Measurements from ENCODE around the gene LHFPL2. TPM values are rescaled to one million over a fixed set of nuclear protein-coding genes. Genes with fewer than 3 reads are reported as not detected.
A peak's percentile ranks its signal among the peaks of the same experiment; 100 is the strongest.

Gene LHFPL2
- total and polyA plus RNA-seq, 9 of the 15 experiments (the other 6 are each of a cell fraction or from before 2014, with no cell fraction given): 1.0 to 6.6 (median 4.6) TPM

DNA sequence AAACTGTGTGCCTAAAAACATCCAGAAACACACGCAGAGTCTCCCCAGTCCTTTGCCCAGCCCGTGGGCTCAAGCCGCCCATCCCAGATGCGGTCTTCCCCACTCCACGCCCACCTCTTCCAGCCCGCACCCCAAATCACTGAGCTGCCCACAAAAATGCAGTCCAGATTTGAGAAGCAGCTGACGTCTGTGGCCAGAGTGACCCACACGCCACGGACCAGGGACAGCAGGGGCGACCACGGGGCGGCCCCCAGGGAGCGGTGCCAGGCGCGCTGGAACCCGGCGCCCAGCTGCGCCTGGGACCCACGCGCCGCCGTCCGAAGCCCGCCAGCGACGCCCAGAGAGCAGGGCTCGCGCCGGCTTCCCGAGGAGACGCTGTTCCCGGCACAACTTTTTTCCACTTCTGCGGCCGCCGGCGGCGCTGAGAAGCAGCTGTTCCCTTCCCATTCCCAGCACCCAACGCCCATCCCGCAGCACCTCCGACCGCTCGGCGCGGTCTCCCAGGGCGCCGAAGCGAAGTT lies 674 bp downstream of the LHFPL2 start (continued):
- TF ChIP-seq, protein P1, sequence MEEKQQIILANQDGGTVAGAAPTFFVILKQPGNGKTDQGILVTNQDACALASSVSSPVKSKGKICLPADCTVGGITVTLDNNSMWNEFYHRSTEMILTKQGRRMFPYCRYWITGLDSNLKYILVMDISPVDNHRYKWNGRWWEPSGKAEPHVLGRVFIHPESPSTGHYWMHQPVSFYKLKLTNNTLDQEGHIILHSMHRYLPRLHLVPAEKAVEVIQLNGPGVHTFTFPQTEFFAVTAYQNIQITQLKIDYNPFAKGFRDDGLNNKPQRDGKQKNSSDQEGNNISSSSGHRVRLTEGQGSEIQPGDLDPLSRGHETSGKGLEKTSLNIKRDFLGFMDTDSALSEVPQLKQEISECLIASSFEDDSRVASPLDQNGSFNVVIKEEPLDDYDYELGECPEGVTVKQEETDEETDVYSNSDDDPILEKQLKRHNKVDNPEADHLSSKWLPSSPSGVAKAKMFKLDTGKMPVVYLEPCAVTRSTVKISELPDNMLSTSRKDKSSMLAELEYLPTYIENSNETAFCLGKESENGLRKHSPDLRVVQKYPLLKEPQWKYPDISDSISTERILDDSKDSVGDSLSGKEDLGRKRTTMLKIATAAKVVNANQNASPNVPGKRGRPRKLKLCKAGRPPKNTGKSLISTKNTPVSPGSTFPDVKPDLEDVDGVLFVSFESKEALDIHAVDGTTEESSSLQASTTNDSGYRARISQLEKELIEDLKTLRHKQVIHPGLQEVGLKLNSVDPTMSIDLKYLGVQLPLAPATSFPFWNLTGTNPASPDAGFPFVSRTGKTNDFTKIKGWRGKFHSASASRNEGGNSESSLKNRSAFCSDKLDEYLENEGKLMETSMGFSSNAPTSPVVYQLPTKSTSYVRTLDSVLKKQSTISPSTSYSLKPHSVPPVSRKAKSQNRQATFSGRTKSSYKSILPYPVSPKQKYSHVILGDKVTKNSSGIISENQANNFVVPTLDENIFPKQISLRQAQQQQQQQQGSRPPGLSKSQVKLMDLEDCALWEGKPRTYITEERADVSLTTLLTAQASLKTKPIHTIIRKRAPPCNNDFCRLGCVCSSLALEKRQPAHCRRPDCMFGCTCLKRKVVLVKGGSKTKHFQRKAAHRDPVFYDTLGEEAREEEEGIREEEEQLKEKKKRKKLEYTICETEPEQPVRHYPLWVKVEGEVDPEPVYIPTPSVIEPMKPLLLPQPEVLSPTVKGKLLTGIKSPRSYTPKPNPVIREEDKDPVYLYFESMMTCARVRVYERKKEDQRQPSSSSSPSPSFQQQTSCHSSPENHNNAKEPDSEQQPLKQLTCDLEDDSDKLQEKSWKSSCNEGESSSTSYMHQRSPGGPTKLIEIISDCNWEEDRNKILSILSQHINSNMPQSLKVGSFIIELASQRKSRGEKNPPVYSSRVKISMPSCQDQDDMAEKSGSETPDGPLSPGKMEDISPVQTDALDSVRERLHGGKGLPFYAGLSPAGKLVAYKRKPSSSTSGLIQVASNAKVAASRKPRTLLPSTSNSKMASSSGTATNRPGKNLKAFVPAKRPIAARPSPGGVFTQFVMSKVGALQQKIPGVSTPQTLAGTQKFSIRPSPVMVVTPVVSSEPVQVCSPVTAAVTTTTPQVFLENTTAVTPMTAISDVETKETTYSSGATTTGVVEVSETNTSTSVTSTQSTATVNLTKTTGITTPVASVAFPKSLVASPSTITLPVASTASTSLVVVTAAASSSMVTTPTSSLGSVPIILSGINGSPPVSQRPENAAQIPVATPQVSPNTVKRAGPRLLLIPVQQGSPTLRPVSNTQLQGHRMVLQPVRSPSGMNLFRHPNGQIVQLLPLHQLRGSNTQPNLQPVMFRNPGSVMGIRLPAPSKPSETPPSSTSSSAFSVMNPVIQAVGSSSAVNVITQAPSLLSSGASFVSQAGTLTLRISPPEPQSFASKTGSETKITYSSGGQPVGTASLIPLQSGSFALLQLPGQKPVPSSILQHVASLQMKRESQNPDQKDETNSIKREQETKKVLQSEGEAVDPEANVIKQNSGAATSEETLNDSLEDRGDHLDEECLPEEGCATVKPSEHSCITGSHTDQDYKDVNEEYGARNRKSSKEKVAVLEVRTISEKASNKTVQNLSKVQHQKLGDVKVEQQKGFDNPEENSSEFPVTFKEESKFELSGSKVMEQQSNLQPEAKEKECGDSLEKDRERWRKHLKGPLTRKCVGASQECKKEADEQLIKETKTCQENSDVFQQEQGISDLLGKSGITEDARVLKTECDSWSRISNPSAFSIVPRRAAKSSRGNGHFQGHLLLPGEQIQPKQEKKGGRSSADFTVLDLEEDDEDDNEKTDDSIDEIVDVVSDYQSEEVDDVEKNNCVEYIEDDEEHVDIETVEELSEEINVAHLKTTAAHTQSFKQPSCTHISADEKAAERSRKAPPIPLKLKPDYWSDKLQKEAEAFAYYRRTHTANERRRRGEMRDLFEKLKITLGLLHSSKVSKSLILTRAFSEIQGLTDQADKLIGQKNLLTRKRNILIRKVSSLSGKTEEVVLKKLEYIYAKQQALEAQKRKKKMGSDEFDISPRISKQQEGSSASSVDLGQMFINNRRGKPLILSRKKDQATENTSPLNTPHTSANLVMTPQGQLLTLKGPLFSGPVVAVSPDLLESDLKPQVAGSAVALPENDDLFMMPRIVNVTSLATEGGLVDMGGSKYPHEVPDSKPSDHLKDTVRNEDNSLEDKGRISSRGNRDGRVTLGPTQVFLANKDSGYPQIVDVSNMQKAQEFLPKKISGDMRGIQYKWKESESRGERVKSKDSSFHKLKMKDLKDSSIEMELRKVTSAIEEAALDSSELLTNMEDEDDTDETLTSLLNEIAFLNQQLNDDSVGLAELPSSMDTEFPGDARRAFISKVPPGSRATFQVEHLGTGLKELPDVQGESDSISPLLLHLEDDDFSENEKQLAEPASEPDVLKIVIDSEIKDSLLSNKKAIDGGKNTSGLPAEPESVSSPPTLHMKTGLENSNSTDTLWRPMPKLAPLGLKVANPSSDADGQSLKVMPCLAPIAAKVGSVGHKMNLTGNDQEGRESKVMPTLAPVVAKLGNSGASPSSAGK (IDR thresholded peaks at IDR 0.05): peak; percentile 60
- TF ChIP-seq, protein P2, sequence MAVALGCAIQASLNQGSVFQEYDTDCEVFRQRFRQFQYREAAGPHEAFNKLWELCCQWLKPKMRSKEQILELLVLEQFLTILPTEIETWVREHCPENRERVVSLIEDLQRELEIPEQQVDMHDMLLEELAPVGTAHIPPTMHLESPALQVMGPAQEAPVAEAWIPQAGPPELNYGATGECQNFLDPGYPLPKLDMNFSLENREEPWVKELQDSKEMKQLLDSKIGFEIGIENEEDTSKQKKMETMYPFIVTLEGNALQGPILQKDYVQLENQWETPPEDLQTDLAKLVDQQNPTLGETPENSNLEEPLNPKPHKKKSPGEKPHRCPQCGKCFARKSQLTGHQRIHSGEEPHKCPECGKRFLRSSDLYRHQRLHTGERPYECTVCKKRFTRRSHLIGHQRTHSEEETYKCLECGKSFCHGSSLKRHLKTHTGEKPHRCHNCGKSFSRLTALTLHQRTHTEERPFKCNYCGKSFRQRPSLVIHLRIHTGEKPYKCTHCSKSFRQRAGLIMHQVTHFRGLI (CRISPR knock-in tag; IDR thresholded peaks at IDR 0.05): no peak
- TF ChIP-seq, protein P3, sequence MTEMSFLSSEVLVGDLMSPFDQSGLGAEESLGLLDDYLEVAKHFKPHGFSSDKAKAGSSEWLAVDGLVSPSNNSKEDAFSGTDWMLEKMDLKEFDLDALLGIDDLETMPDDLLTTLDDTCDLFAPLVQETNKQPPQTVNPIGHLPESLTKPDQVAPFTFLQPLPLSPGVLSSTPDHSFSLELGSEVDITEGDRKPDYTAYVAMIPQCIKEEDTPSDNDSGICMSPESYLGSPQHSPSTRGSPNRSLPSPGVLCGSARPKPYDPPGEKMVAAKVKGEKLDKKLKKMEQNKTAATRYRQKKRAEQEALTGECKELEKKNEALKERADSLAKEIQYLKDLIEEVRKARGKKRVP (CRISPR knock-in tag; IDR thresholded peaks at IDR 0.05): no peak
- TF ChIP-seq ZNF766 (CRISPR knock-in tag; conservative IDR thresholded peaks at IDR 0.05) (no peak), POLR2H (tag; IDR thresholded peaks at IDR 0.05; ENCODE audit: low read depth) (no peak), SMAD3 (CRISPR knock-in tag; conservative IDR thresholded peaks at IDR 0.05) (no peak), RBM17 (IDR thresholded peaks at IDR 0.05; ENCODE audit: borderline replicate concordance, low read depth, low read length) (no peak), HNRNPLL (IDR thresholded peaks at IDR 0.05; ENCODE audit: low read depth, low read length, poor library complexity, severe bottlenecking) (no peak)

Data from K562 (cell line).